HepG2 (cell line): Measurements from ENCODE around the gene HOXD4. TPM values are rescaled to one million over a fixed set of nuclear protein-coding genes. Genes with fewer than 3 reads are reported as not detected.

Experiments
- ATAC-seq: fragments of 200-7000 bp; cut with Tn5 transposase; 3 replicates; pipeline ENCODE4 v1.9.1; 2020; ENCODE audit warnings: mild to moderate bottlenecking, moderate library complexity
- BruUV-seq: library from RNA; stranded (reverse); fragments of 400-500 nt; replicated peaks from 2 replicates; lab custom pipeline; 2021; lab: Mats Ljungman, UMichigan
- CTCF ChIA-PET: fragments of 300-600 bp; formaldehyde crosslinking; extraction: SDS; loops from one replicate; lab custom pipeline; 2021; ENCODE audit warnings: low total read pairs, inconsistent platforms, low intra/inter-chr PET ratio; lab: Yijun Ruan, JAX
- POLR2A ChIA-PET: fragments of 350-600 bp; sonication (Branson Sonifier 250); formaldehyde crosslinking; loops from one replicate; lab custom pipeline; 2020; ENCODE audit warnings: antibody characterized with exemption, inconsistent platforms; lab: Yijun Ruan, JAX
- DNase-seq: peaks from one replicate; pipeline ENCODE4 v3.0.0-alpha.2; 2015; ENCODE audit warnings: low spot score
- FAIRE-seq: peaks from 3 replicates; lab custom pipeline; 2011; peaks lifted over from hg19 to GRCh38; lab: Jason Lieb, UNC
- H2AFZ ChIP-seq: one replicate; pipeline ENCODE4 v1.6.1; 2011; ENCODE audit warnings: low read length, inconsistent platforms
- H3K27ac ChIP-seq: fragments of 300-600 bp; 3 replicates; pipeline ENCODE4 v1.8.0; 2011; ENCODE audit warnings: mixed run types, mild to moderate bottlenecking, mixed read lengths, low read length, inconsistent platforms; ENCODE audit not compliant: insufficient read depth; ENCODE audit errors: extremely low read length
- H3K27me3 ChIP-seq, 2 experiments: fragments of 200-600 bp in 1 of 2; 2 replicates in 1 of 2; 3 replicates in 1 of 2; pipeline versions ENCODE4 v1.6.0 to v1.8.0; 2011; ENCODE audit warnings: low read length in 2 of 2, mild to moderate bottlenecking in 2 of 2, moderate library complexity in 2 of 2, inconsistent platforms in 1 of 2; ENCODE audit not compliant: insufficient read depth in 2 of 2, control insufficient read depth in 1 of 2
- H3K36me3 ChIP-seq, 2 experiments: fragments of 200-600 bp in 1 of 2; replicated peaks in 1 of 2; 2 replicates in 1 of 2; 3 replicates in 1 of 2; pipeline versions ENCODE4 v1.5.1 to v1.8.0; 2011; ENCODE audit warnings: low read length in 2 of 2, inconsistent platforms in 1 of 2; ENCODE audit not compliant: insufficient read depth in 2 of 2, control insufficient read depth in 1 of 2
- H3K4me1 ChIP-seq: 2 replicates; pipeline ENCODE4 v1.5.1; 2012; ENCODE audit warnings: low read length, inconsistent platforms; ENCODE audit not compliant: insufficient read depth
- H3K4me2 ChIP-seq: 2 replicates; pipeline ENCODE4 v1.6.0; 2011; ENCODE audit warnings: low read depth, low read length, inconsistent platforms
- H3K4me3 ChIP-seq, 3 experiments: fragments of 200-600 bp in 1 of 3; sonication (generic), shearing (Covaris generic) in 1 of 3; replicated peaks in 1 of 3; 2 replicates each; pipeline ENCODE4 v1.5.1; 2011 to 2016; ENCODE audit warnings: low read length in 3 of 3, inconsistent platforms in 2 of 3, low read depth in 2 of 3, mild to moderate bottlenecking in 2 of 3, control low read depth in 1 of 3, mixed read lengths in 1 of 3; ENCODE audit not compliant: insufficient read depth in 1 of 3
- H3K79me2 ChIP-seq: one replicate; pipeline ENCODE4 v1.6.1; 2011; ENCODE audit warnings: low read length, inconsistent platforms; ENCODE audit not compliant: insufficient read depth
- H3K9ac ChIP-seq: 2 replicates; pipeline ENCODE4 v1.6.0; 2011; ENCODE audit warnings: mild to moderate bottlenecking, low read depth, low read length, inconsistent platforms; ENCODE audit not compliant: insufficient read depth
- H3K9me3 ChIP-seq: 2 replicates; pipeline ENCODE4 v1.5.1; 2012; ENCODE audit warnings: mild to moderate bottlenecking, low read length
- H4K20me1 ChIP-seq: 2 replicates; pipeline ENCODE4 v1.6.0; 2011; ENCODE audit warnings: inconsistent platforms, mild to moderate bottlenecking, low read length, moderate library complexity; ENCODE audit not compliant: insufficient read depth
- NFE2 ChIP-seq: sonication (generic); formaldehyde crosslinking; IDR thresholded peaks from 2 replicates; pipeline ENCODE4 v1.4.0; 2020; ENCODE audit warnings: missing genetic modification reagents
- NFKB2 ChIP-seq: sonication (generic); formaldehyde crosslinking; IDR thresholded peaks from 2 replicates; pipeline ENCODE4 v1.4.0; 2020; ENCODE audit warnings: missing genetic modification reagents, borderline replicate concordance
- PPARG ChIP-seq: conservative IDR thresholded peaks from 2 replicates; pipeline ENCODE4 v1.6.1; 2016; ENCODE audit warnings: missing biosample characterization, missing genetic modification reagents
- RARA ChIP-seq: IDR thresholded peaks from 2 replicates; pipeline ENCODE4 v1.6.1; 2016; ENCODE audit warnings: missing genetic modification reagents, missing compliant biosample characterization
- WGBS: methylation state at CpG from one replicate; pipeline ENCODE4 v1.1.6; 2017; ENCODE audit warnings: low lambda C conversion rate; 5-methylcytosine and 5-hydroxymethylcytosine counted together
- in situ Hi-C: cut with HindIII; loops from 2 replicates; pipeline ENCODE4 v1.10.0; 2017; ENCODE audit warnings: low pct_unique_long_range_greater_than_20kb; ENCODE audit not compliant: extremely low pct_ligation_motif_present
- intact Hi-C: fragments of 100-400 bp; cut with micrococcal nuclease; formaldehyde crosslinking; loops from one replicate; pipeline ENCODE4 v1.10.0; 2022; ENCODE audit not compliant: unreplicated experiment
- polyA plus RNA-seq, 8 experiments: library from polyadenylated mRNA; depleted of rRNA in 3 of 8; stranded (reverse) in 7 of 8; unstranded in 1 of 8; fragments of >200 nt; fragmentation: Illumina TruSeq in 4 of 8; extraction: Trizol in 4 of 8; gene quantifications; 2 replicates each; pipeline versions ENCODE4 v1.2.1 to v1.2.3, GENCODE V29; 2011 to 2016; ENCODE audit warnings: low read depth in 4 of 8, missing spikeins in 1 of 8, mixed read lengths in 1 of 8; ENCODE audit not compliant: insufficient read depth in 1 of 8
- total RNA-seq, 5 experiments: library from RNA; depleted of rRNA; stranded (reverse); fragments of >200 nt; fragmentation: Illumina TruSeq; extraction: Trizol; gene quantifications; 2 replicates each; pipeline ENCODE4 v1.2.3, GENCODE V29; 2016; ENCODE audit warnings: low read depth in 1 of 5
- TF ChIP-seq, protein P1 (sequence below): sonication (generic); formaldehyde crosslinking; IDR thresholded peaks from 2 replicates; pipeline ENCODE4 v1.4.0; 2020; ENCODE audit warnings: missing genetic modification reagents
- TF ChIP-seq, protein P2 (sequence below): sonication (generic); formaldehyde crosslinking; IDR thresholded peaks from 2 replicates; pipeline ENCODE4 v1.8.0; 2022; ENCODE audit warnings: mild to moderate bottlenecking, missing genetic modification reagents

The HOXD4 gene
- total and polyA plus RNA-seq, 2 of the 13 experiments (the other 11 are each of a cell fraction or from before 2014, with no cell fraction given), result not detected

DNA sequence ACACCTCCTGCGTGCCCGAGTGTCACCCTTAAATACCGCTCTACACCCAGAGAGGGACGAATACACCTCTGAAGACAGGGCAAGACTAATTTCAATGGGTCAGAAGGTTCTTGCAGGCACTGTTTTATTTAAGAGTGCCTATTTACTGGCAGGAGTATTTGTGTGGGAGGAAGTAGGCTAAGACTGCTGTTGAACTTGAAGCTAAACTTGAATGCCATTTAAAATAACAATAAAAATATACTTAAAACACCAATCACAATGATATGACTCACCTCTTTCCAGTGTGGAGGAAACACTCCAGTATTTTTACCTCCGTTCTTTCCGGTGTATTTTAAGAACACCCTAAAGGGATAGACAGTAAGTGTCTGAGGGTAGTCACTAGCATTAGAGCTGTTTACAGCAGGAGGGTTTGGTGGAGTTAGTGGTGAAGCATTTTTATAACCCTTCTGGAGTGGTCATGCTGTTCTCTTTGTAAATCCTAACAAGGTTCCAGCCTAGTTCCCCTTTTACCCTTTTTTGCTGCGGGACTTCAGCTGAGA lies 27.5 kb downstream of the HOXD4 start:
- intact Hi-C loops, result no loop called here
- ATAC-seq, result no peak
- H3K4me2 ChIP-seq, result no peak overlapping the region

DNA sequence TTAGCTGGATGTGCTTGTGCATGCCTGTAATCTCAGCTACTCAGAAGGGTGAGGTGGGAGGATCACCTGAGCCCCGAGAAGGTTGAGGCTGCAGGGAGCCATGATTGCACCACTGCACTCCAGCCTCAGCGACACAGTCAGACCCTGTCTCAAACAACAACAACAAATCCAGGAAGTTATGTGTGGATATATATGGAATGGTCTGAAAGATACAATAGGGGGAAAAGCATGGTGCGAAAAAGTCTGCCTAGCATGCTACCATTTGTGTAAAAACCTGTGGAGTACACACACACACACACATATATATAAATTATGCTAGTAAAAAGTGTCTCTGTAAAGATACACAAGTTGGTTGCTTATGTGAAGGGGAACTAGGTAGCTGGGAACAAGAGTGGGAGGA lies 30.2 kb downstream of the HOXD4 start:
- whole genome bisulfite sequencing, result 81% methylated on average over 3 of the region's 3 CpGs
- Histone ChIP-seq H3K4me2 (no peak overlapping the region), H4K20me1 (peaks cover 4% of the 10 kb centered on the region; the same call in 1 of the 2 replicates), H3K9ac (no peak overlapping the region), H3K79me2 (peaks cover 39% of the 10 kb centered on the region), H3K4me3 (no peak overlapping the region), H2AFZ (no peak overlapping the region), H3K36me3 (peaks cover 2 to 32% of the 10 kb centered on the region in 2 experiments), H3K27ac (no peak overlapping the region), H3K9me3 (no peaks in the 10 kb centered on the region), H3K27me3 (no peaks in the 10 kb centered on the region; a peak in 1 of 5 replicates), H3K4me1 (peaks cover 43% of the 10 kb centered on the region)
- CTCF ChIA-PET, result no interaction called here
- POLR2A ChIA-PET, result no interaction called here
- TF ChIP-seq, protein P1, sequence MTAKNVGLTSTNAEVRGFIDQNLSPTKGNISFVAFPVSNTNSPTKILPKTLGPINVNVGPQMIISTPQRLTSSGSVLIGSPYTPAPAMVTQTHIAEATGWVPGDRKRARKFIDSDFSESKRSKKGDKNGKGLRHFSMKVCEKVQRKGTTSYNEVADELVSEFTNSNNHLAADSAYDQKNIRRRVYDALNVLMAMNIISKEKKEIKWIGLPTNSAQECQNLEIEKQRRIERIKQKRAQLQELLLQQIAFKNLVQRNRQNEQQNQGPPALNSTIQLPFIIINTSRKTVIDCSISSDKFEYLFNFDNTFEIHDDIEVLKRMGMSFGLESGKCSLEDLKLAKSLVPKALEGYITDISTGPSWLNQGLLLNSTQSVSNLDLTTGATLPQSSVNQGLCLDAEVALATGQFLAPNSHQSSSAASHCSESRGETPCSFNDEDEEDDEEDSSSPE (CRISPR knock-in tag), result no peak
- TF ChIP-seq NFKB2 (CRISPR knock-in tag), result no peak
- TF ChIP-seq NFE2 (CRISPR knock-in tag), result no peak
- no peak for TF ChIP-seq RARA
- BruUV-seq, result no TSS peak
- in situ Hi-C loops, result no loop called here
- intact Hi-C loops, result no loop called here
- no peak for FAIRE-seq
- DNase-seq, result no peak
- ATAC-seq, result no peak

More for the DNA sequence above, 27.5 kb downstream of the HOXD4 start:
- DNase-seq (no peak), FAIRE-seq (no peak)
- no peak overlapping the region for H3K4me3 ChIP-seq
- H4K20me1 ChIP-seq, result peaks cover 4% of the 10 kb centered on the region; the same call in 1 of the 2 replicates
- peaks cover 2 to 47% of the 10 kb centered on the region in 2 experiments for H3K36me3 ChIP-seq
- H3K27me3 ChIP-seq, result no peaks in the 10 kb centered on the region; a peak in 1 of 5 replicates
- BruUV-seq, result no TSS peak
- in situ Hi-C loops, result no loop called here
- H3K79me2 ChIP-seq, result peaks cover 19% of the 10 kb centered on the region
- peaks cover 33% of the 10 kb centered on the region for H3K4me1 ChIP-seq
- TF ChIP-seq, protein P2, sequence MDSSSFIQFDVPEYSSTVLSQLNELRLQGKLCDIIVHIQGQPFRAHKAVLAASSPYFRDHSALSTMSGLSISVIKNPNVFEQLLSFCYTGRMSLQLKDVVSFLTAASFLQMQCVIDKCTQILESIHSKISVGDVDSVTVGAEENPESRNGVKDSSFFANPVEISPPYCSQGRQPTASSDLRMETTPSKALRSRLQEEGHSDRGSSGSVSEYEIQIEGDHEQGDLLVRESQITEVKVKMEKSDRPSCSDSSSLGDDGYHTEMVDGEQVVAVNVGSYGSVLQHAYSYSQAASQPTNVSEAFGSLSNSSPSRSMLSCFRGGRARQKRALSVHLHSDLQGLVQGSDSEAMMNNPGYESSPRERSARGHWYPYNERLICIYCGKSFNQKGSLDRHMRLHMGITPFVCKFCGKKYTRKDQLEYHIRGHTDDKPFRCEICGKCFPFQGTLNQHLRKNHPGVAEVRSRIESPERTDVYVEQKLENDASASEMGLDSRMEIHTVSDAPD, result 0 out of 2 replicates have a peak, but pooled peaks have one; percentile 16
- TF ChIP-seq PPARG, result no peak
- POLR2A ChIA-PET, result interaction anchor here (1.2 kb wide), 1 partner anchor 8 kb away, joined by 4 read pairs; no protein-coding TSS in a partner anchor
- WGBS, result 73% methylated on average over 7 of the region's 7 CpGs
- CTCF ChIA-PET, result no interaction called here
- H3K9me3 ChIP-seq, result no peaks in the 10 kb centered on the region
- H3K9ac ChIP-seq, result no peak overlapping the region
- no peak overlapping the region for H3K27ac ChIP-seq
- H2AFZ ChIP-seq, result no peak overlapping the region
